ENCODE results near the gene SERF2.

Gene SERF2

GRCh38 chr15:43776101-43776717 lies 15.9 kb upstream of the SERF2 start:
- FAIRE-seq, result no peak
- DNase-seq (ENCODE audit: insufficient read length, low spot score), result no peak
- no peak for TF ChIP-seq CTCF (IDR thresholded peaks at IDR 0.05; ENCODE audit: insufficient read depth, missing control alignments)

GRCh38 chr15:43776718-43777266 lies 15.3 kb upstream of the SERF2 start, which contains the start of gene ELL3:
Gene ELL3, minus strand, starts transcription at chr15:43776966. Its CDS starts 65 bp downstream, at chr15:43776901.
- FAIRE-seq (no peak), DNase-seq (ENCODE audit: insufficient read length, low spot score) (no peak)
- TF ChIP-seq CTCF (IDR thresholded peaks at IDR 0.05; ENCODE audit: insufficient read depth, missing control alignments), result no peak

- FAIRE-seq (no peak), DNase-seq (ENCODE audit: insufficient read length, low spot score) (no peak)
- peak; percentile 68 for TF ChIP-seq CTCF (IDR thresholded peaks at IDR 0.05; ENCODE audit: insufficient read depth, missing control alignments)
These were observed 14.7 kb upstream of the SERF2 start for GRCh38 chr15:43777267-43777914.

GRCh38 chr15:43779016-43779415 lies 13.1 kb upstream of the SERF2 start:
- DNase-seq (ENCODE audit: insufficient read length, low spot score), result no peak
- TF ChIP-seq CTCF (IDR thresholded peaks at IDR 0.05; ENCODE audit: insufficient read depth, missing control alignments), result no peak
- FAIRE-seq, result no peak

- TF ChIP-seq CTCF (IDR thresholded peaks at IDR 0.05; ENCODE audit: insufficient read depth, missing control alignments), result no peak
- FAIRE-seq (no peak), DNase-seq (ENCODE audit: insufficient read length, low spot score) (no peak)
These were observed 2.7 kb upstream of the SERF2 start for GRCh38 chr15:43789409-43789808.

GRCh38 chr15:43792761-43793476 lies 799 bp downstream of the SERF2 start:
- DNase-seq (ENCODE audit: insufficient read length, low spot score) (no peak), FAIRE-seq (no peak)
- no peak for TF ChIP-seq CTCF (IDR thresholded peaks at IDR 0.05; ENCODE audit: insufficient read depth, missing control alignments)
